ENCODE measurements around the gene STOML1. TPM values are rescaled to one million over a fixed set of nuclear protein-coding genes. Genes with fewer than 3 reads are reported as not detected.
A peak's percentile ranks its signal among the peaks of the same experiment; 100 is the strongest.
"Not testable (repeated sequence)": the region's sequence is repeated elsewhere in the genome, so short reads cannot be mapped to it uniquely, and the experiment has no call there.

The STOML1 gene
- polyA plus RNA-seq, 3 donors = 9.5 to 10.5 (median 10.3) TPM

GRCh38 chr15:73988445-73988969 is 3.6 kb downstream of the STOML1 start:
- no peak for DNase-seq (ENCODE audit: low read depth in 3 of 3, low spot score in 2 of 3)

- no peak for DNase-seq (ENCODE audit: low read depth in 3 of 3, low spot score in 2 of 3)
Observed at GRCh38 chr15:73987681-73988444, 4.2 kb downstream of the STOML1 start.

- DNase-seq (ENCODE audit: low read depth in 3 of 3, low spot score in 2 of 3) = no peak
Observed at GRCh38 chr15:73987250-73987649, 4.8 kb downstream of the STOML1 start.

- DNase-seq (ENCODE audit: low read depth in 3 of 3, low spot score in 2 of 3) = no peak
Observed at GRCh38 chr15:73986776-73987056, 5.4 kb downstream of the STOML1 start.

GRCh38 chr15:73986055-73986775 is 5.9 kb downstream of the STOML1 start:
- DNase-seq (ENCODE audit: low read depth in 3 of 3, low spot score in 2 of 3) = no peak

- no peak for DNase-seq (ENCODE audit: low read depth in 3 of 3, low spot score in 2 of 3)
Observed at GRCh38 chr15:73985101-73985873, 6.8 kb downstream of the STOML1 start.

- no peak for DNase-seq (ENCODE audit: low read depth in 3 of 3, low spot score in 2 of 3)
Observed at GRCh38 chr15:73984208-73984979, 7.7 kb downstream of the STOML1 start.

GRCh38 chr15:73983773-73984172 is 8.3 kb downstream of the STOML1 start:
- no peak for DNase-seq (ENCODE audit: low read depth in 3 of 3, low spot score in 2 of 3)

- no peak for DNase-seq (ENCODE audit: low read depth in 3 of 3, low spot score in 2 of 3)
Observed at GRCh38 chr15:73983211-73983727, 8.8 kb downstream of the STOML1 start.

- no peak for DNase-seq (ENCODE audit: low read depth in 3 of 3, low spot score in 2 of 3)
Observed at GRCh38 chr15:73982222-73982962, 9.7 kb downstream of the STOML1 start.

GRCh38 chr15:73981761-73982221 is 10.3 kb downstream of the STOML1 start:
- no peak for DNase-seq (ENCODE audit: low read depth in 3 of 3, low spot score in 2 of 3)

GRCh38 chr15:73979636-73980035 is 12.5 kb downstream of the STOML1 start:
- DNase-seq (ENCODE audit: low read depth in 3 of 3, low spot score in 2 of 3) = no peak

GRCh38 chr15:73978896-73979295 is 13.2 kb downstream of the STOML1 start:
- DNase-seq (ENCODE audit: low read depth in 3 of 3, low spot score in 2 of 3) = no peak

- not testable (repeated sequence) for DNase-seq (ENCODE audit: low read depth in 3 of 3, low spot score in 2 of 3)
Observed at GRCh38 chr15:73975440-73976125, 16.5 kb downstream of the STOML1 start.

GRCh38 chr15:73973683-73974200 is 18.4 kb downstream of the STOML1 start:
- DNase-seq (ENCODE audit: low read depth in 3 of 3, low spot score in 2 of 3) = not testable (repeated sequence)

GRCh38 chr15:73972984-73973682 is 19.0 kb downstream of the STOML1 start:
- DNase-seq (ENCODE audit: low read depth in 3 of 3, low spot score in 2 of 3) = peak in 2 of 3 donors; percentile 80 to 85

- DNase-seq (ENCODE audit: low read depth in 3 of 3, low spot score in 2 of 3) = no peak
Observed at GRCh38 chr15:73969151-73969759, 22.8 kb downstream of the STOML1 start.

GRCh38 chr15:73968461-73968860 is 23.6 kb downstream of the STOML1 start:
- no peak for DNase-seq (ENCODE audit: low read depth in 3 of 3, low spot score in 2 of 3)
